HepG2 (cell line): Measurements from ENCODE around the gene KCNK7. TPM values are rescaled to one million over a fixed set of nuclear protein-coding genes. Genes with fewer than 3 reads are reported as not detected.

ENCODE experiments used
- BCL6 ChIP-seq: IDR thresholded peaks from 2 replicates; pipeline ENCODE4 v1.6.1; 2016; ENCODE audit warnings: missing genetic modification reagents, missing compliant biosample characterization
- DRAP1 ChIP-seq: IDR thresholded peaks from 2 replicates; pipeline ENCODE4 v1.6.1; 2016; ENCODE audit warnings: missing genetic modification reagents, missing compliant biosample characterization
- LRRFIP1 ChIP-seq: sonication (generic); formaldehyde crosslinking; conservative IDR thresholded peaks from 2 replicates; pipeline ENCODE4 v1.4.0; 2020; ENCODE audit warnings: missing genetic modification reagents
- MAZ ChIP-seq, 2 experiments: sonication (generic) in 1 of 2; formaldehyde crosslinking in 1 of 2; IDR thresholded peaks; 2 replicates each; pipeline versions ENCODE4 v1.5.0 to v1.6.1; 2012 to 2020; ENCODE audit warnings: low read depth in 2 of 2, mild to moderate bottlenecking in 2 of 2, borderline replicate concordance in 1 of 2, improper control_type of control experiment in 1 of 2, low read length in 1 of 2, missing genetic modification reagents in 1 of 2, moderate library complexity in 1 of 2
- NFAT5 ChIP-seq: sonication (generic); formaldehyde crosslinking; IDR thresholded peaks from 2 replicates; pipeline ENCODE4 v1.4.0; 2020; ENCODE audit warnings: missing genetic modification reagents
- PHF20 ChIP-seq: sonication (generic); formaldehyde crosslinking; IDR thresholded peaks from 2 replicates; pipeline ENCODE4 v1.5.0; 2020; ENCODE audit warnings: mild to moderate bottlenecking, missing genetic modification reagents
- RAD21 ChIP-seq: fragments of 450-650 bp; formaldehyde crosslinking; IDR thresholded peaks from 2 replicates; pipeline ENCODE4 v1.5.0; 2020; ENCODE audit warnings: mild to moderate bottlenecking
- RFXANK ChIP-seq: IDR thresholded peaks from 2 replicates; pipeline ENCODE4 v1.6.1; 2016
- SYNCRIP ChIP-seq: fragments of 200-400 bp; formaldehyde crosslinking; IDR thresholded peaks from 2 replicates; pipeline ENCODE4 v1.6.1; 2018; ENCODE audit warnings: mild to moderate bottlenecking, low read depth, low read length; ENCODE audit not compliant: insufficient read depth
- ZFY ChIP-seq: sonication (generic); formaldehyde crosslinking; IDR thresholded peaks from 2 replicates; pipeline ENCODE4 v1.4.0; 2020; ENCODE audit warnings: missing genetic modification reagents
- ZNF121 ChIP-seq: sonication (generic); formaldehyde crosslinking; IDR thresholded peaks from 2 replicates; pipeline ENCODE4 v1.5.0; 2020; ENCODE audit warnings: mild to moderate bottlenecking, missing genetic modification reagents
- ZNF142 ChIP-seq: sonication (generic); formaldehyde crosslinking; IDR thresholded peaks from 2 replicates; pipeline ENCODE4 v1.4.0; 2020; ENCODE audit warnings: missing genetic modification reagents
- ZNF414 ChIP-seq: sonication (generic); formaldehyde crosslinking; IDR thresholded peaks from 2 replicates; pipeline ENCODE4 v1.5.0; 2020; ENCODE audit warnings: missing genetic modification reagents
- ZNF749 ChIP-seq: sonication (generic); formaldehyde crosslinking; IDR thresholded peaks from 2 replicates; pipeline ENCODE4 v1.8.0; 2022; ENCODE audit warnings: mild to moderate bottlenecking, missing genetic modification reagents, moderate library complexity, borderline replicate concordance
- polyA plus RNA-seq, 8 experiments: library from polyadenylated mRNA; depleted of rRNA in 3 of 8; stranded (reverse) in 7 of 8; unstranded in 1 of 8; fragments of >200 nt; fragmentation: Illumina TruSeq in 4 of 8; extraction: Trizol in 4 of 8; gene quantifications; 2 replicates each; pipeline versions ENCODE4 v1.2.1 to v1.2.3, GENCODE V29; 2011 to 2016; ENCODE audit warnings: low read depth in 4 of 8, missing spikeins in 1 of 8, mixed read lengths in 1 of 8; ENCODE audit not compliant: insufficient read depth in 1 of 8
- total RNA-seq, 5 experiments: library from RNA; depleted of rRNA; stranded (reverse); fragments of >200 nt; fragmentation: Illumina TruSeq; extraction: Trizol; gene quantifications; 2 replicates each; pipeline ENCODE4 v1.2.3, GENCODE V29; 2016; ENCODE audit warnings: low read depth in 1 of 5

Gene KCNK7
- total and polyA plus RNA-seq, 2 of the 13 experiments (the other 11 are each of a cell fraction or from before 2014, with no cell fraction given): 0.11 TPM; not detected in 1

- TF ChIP-seq NFAT5 (CRISPR knock-in tag): no peak
- TF ChIP-seq ZNF142 (CRISPR knock-in tag): no peak
- no peak for TF ChIP-seq LRRFIP1
- peak; percentile 53 for TF ChIP-seq ZFY (CRISPR knock-in tag)
- TF ChIP-seq DRAP1 (CRISPR knock-in tag): no peak
- no peak for TF ChIP-seq SYNCRIP
- TF ChIP-seq ZNF749 (CRISPR knock-in tag): no peak
- TF ChIP-seq RAD21: peak; percentile 80
- no peak for TF ChIP-seq ZNF121 (CRISPR knock-in tag)
- TF ChIP-seq ZNF414 (CRISPR knock-in tag): no peak
- no peak for TF ChIP-seq BCL6 (CRISPR knock-in tag)
- TF ChIP-seq PHF20 (CRISPR knock-in tag): no peak
- TF ChIP-seq MAZ (IDR thresholded peaks at IDR 0.05; ENCODE audit: borderline replicate concordance, low read depth, low read length): peak; percentile 87
- peak; percentile 91 for TF ChIP-seq MAZ (CRISPR knock-in tag; IDR thresholded peaks at IDR 0.05; ENCODE audit: low read depth)
- no peak for TF ChIP-seq RFXANK (CRISPR knock-in tag)
Measured at GRCh38 chr11:65574109-65574810, 21.3 kb downstream of the KCNK7 start (continued).
